CD4-positive, alpha-beta T cell (primary cell): Measurements from ENCODE around the gene CDK14. TPM values are rescaled to one million over a fixed set of nuclear protein-coding genes. Genes with fewer than 3 reads are reported as not detected.

Experiments
- ATAC-seq: fragments of 200-7000 bp; cut with Tn5 transposase; one replicate; pipeline ENCODE4 v1.10.0; 2022; ENCODE audit warnings: mild to moderate bottlenecking; ENCODE audit not compliant: poor library complexity
- CTCF ChIA-PET: fragments of 350-600 bp; sonication (Branson Sonifier 250); formaldehyde crosslinking; loops from one replicate; lab custom pipeline; 2021; ENCODE audit warnings: antibody characterized with exemption, inconsistent platforms; lab: Charles Lee
- POLR2A ChIA-PET: fragments of 350-600 bp; sonication (Branson Sonifier 250); formaldehyde crosslinking; loops from one replicate; lab custom pipeline; 2021; ENCODE audit warnings: antibody characterized with exemption, inconsistent platforms; lab: Charles Lee
- DNase-seq, 14 experiments: peaks; one replicate each; pipeline ENCODE4 v3.0.0-alpha.2; 2013 to 2020; ENCODE audit warnings: mixed read lengths in 2 of 14
- H3K27ac ChIP-seq, 2 donors: one replicate each; pipeline versions ENCODE4 v1.5.1 to v1.7.0; 2013; ENCODE audit warnings: low read length in 2 of 2, low read depth in 1 of 2, mild to moderate bottlenecking in 1 of 2
- H3K27me3 ChIP-seq, 2 experiments: 1 replicate in 1 of 2; 2 replicates in 1 of 2; pipeline versions ENCODE4 v1.6.1 to v1.7.0; 2013; ENCODE audit warnings: low read length in 2 of 2, control low read depth in 1 of 2, mild to moderate bottlenecking in 1 of 2, moderate library complexity in 1 of 2; ENCODE audit not compliant: insufficient read depth in 2 of 2, control insufficient read depth in 1 of 2
- H3K36me3 ChIP-seq: one replicate; pipeline ENCODE4 v1.6.1; 2013; ENCODE audit warnings: low read length, control low read depth; ENCODE audit not compliant: insufficient read depth
- H3K4me1 ChIP-seq: one replicate; pipeline ENCODE4 v1.6.1; 2013; ENCODE audit warnings: low read length, control low read depth; ENCODE audit not compliant: insufficient read depth
- H3K4me3 ChIP-seq: one replicate; pipeline ENCODE4 v1.5.1; 2013; ENCODE audit warnings: mild to moderate bottlenecking, low read length, moderate library complexity
- H3K9me3 ChIP-seq, 2 experiments: 1 replicate in 1 of 2; 2 replicates in 1 of 2; pipeline versions ENCODE4 v1.6.1 to v1.7.0; 2013; ENCODE audit warnings: low read length in 2 of 2, mild to moderate bottlenecking in 2 of 2, control low read depth in 1 of 2, moderate library complexity in 1 of 2; ENCODE audit not compliant: control insufficient read depth in 1 of 2, insufficient read depth in 1 of 2
- H3K27ac Mint-ChIP-seq: one replicate; pipeline ENCODE4 v1.8.0; 2020; ENCODE audit warnings: mixed read lengths
- H3K27me3 Mint-ChIP-seq: one replicate; pipeline ENCODE4 v1.8.0; 2021; ENCODE audit warnings: mixed read lengths
- H3K36me3 Mint-ChIP-seq: one replicate; pipeline ENCODE4 v1.8.0; 2021; ENCODE audit warnings: low read depth, mixed read lengths
- H3K4me1 Mint-ChIP-seq: one replicate; pipeline ENCODE4 v1.8.0; 2021; ENCODE audit warnings: low read depth, mixed read lengths
- H3K4me3 Mint-ChIP-seq: one replicate; pipeline ENCODE4 v1.8.0; 2020; ENCODE audit warnings: mild to moderate bottlenecking, mixed read lengths
- H3K9me3 Mint-ChIP-seq: one replicate; pipeline ENCODE4 v1.8.0; 2020; ENCODE audit warnings: mixed read lengths
- CTCF ChIP-seq: fragments of 200-600 bp; IDR thresholded peaks from one replicate; pipeline ENCODE4 v1.8.0; 2022; ENCODE audit warnings: antibody characterized with exemption, mild to moderate bottlenecking
- intact Hi-C, 2 experiments: fragments of 100-400 bp; cut with DNase I in 1 of 2; cut with micrococcal nuclease in 1 of 2; formaldehyde crosslinking; loops; one replicate each; pipeline versions ENCODE4 v1.15.1 to v1.9.0; 2023 to 2025; cut with DNase I, micrococcal nuclease
- total RNA-seq, 174 experiments: library from RNA in 2 of 174; stranded (reverse) in 2 of 174; gene quantifications; one replicate each; pipeline ENCODE4 v1.2.3 and lab custom pipeline; 2021 to 2026

CDK14 gene
- total RNA-seq, 2 experiments from 2014 or later: 0.45 to 0.47 TPM

DNA sequence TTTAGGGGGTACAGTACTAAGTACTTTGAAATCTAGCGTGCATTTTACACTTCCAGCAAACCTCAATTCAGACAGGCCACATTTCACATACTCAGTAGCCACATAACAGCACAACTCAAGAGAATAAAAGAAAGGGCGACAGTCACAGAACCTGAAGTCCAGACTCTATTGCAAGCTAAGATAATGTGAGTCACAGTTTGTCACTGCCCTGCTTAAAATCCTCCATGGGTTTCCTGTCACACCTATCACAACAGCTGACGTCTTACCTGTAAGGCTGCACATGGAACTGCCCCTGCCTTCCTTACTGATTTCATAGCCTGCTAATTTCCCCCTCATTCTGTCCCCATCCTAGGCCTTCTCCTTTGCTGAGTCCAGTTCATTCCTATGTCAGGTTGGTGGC, 16.1 kb upstream of the CDK14 start:
- H3K27ac Mint-ChIP-seq: no peak overlapping the region
- POLR2A ChIA-PET: interaction anchor here (1.1 kb wide), 1 partner anchor 49 kb away, joined by 3 read pairs; no protein-coding TSS in a partner anchor
- no peaks in the 10 kb centered on the region for H3K27me3 Mint-ChIP-seq

DNA sequence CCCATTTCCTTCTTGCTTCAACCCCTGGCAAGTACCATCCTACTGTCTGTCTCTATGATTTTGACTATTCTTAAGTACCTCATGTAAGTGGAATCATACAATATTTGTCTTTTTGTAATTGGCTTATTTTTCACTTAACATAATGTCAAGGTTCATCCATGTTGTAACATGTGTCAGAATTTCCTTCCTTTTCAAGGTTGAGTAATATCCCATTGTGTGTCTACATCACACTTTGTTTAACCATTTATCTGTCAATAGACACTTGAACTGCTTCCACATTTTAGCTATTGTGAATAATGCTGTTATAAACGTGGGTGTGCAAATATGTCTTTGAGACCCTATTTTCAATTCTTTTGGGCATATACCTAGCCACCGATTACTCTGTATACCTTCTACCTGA, 14.0 kb upstream of the CDK14 start:
- Mint-ChIP-seq H3K4me1 (no peaks in the 10 kb centered on the region), H3K27ac (no peak overlapping the region), H3K4me3 (no peak overlapping the region), H3K27me3 (no peaks in the 10 kb centered on the region), H3K9me3 (no peaks in the 10 kb centered on the region), H3K36me3 (no peaks in the 10 kb centered on the region)
- CTCF ChIA-PET: no interaction called here
- Histone ChIP-seq H3K27me3 (no peaks in the 10 kb centered on the region), H3K9me3 (no peaks in the 10 kb centered on the region), H3K4me1 (no peaks in the 10 kb centered on the region), H3K4me3 (no peak overlapping the region), H3K36me3 (no peaks in the 10 kb centered on the region), H3K27ac (no peak overlapping the region)
- POLR2A ChIA-PET: no interaction called here
- no peak for TF ChIP-seq CTCF
- ATAC-seq (no peak), DNase-seq (peak in 1 of 14 experiments; percentile 18)
- intact Hi-C loops: no loop called here

More for the DNA sequence above, 16.1 kb upstream of the CDK14 start:
- Mint-ChIP-seq H3K4me1 (no peaks in the 10 kb centered on the region), H3K9me3 (no peaks in the 10 kb centered on the region), H3K36me3 (no peaks in the 10 kb centered on the region), H3K4me3 (no peak overlapping the region)
- ATAC-seq (no peak), DNase-seq (no peak)
- Histone ChIP-seq H3K4me3 (no peak overlapping the region), H3K4me1 (no peaks in the 10 kb centered on the region), H3K36me3 (no peaks in the 10 kb centered on the region), H3K27me3 (no peaks in the 10 kb centered on the region), H3K9me3 (no peaks in the 10 kb centered on the region), H3K27ac (no peak overlapping the region)
- intact Hi-C loops: no loop called here
- TF ChIP-seq CTCF: no peak
- CTCF ChIA-PET: no interaction called here

DNA sequence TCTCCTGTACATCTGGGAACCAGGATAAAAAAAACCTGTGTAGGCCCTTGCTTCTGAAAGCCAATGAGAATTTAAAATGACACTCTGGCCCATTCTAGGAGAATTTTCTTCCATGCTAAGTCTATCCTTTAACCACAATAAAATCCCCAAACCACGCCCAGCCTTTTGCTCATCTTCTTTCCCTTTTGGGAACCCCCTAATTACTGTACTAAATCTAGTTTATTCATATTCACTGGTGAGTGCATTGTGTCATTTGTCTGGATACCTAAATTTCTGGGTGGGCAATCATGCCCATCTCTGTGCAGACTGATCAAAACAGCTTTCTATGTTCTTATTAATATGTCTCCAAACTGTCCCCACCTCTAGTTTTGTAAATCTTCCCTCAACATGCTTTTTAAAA, 11.7 kb upstream of the CDK14 start:
- Histone ChIP-seq H3K4me1 (no peaks in the 10 kb centered on the region), H3K27me3 (no peaks in the 10 kb centered on the region), H3K9me3 (no peaks in the 10 kb centered on the region), H3K4me3 (no peak overlapping the region), H3K36me3 (no peaks in the 10 kb centered on the region), H3K27ac (no peak overlapping the region)
- Mint-ChIP-seq H3K4me1 (no peaks in the 10 kb centered on the region), H3K27me3 (peaks cover 5% of the 10 kb centered on the region), H3K4me3 (no peak overlapping the region), H3K36me3 (no peaks in the 10 kb centered on the region), H3K27ac (no peak overlapping the region), H3K9me3 (peaks cover 3% of the 10 kb centered on the region)
- CTCF ChIA-PET: no interaction called here
- intact Hi-C loops: no loop called here
- DNase-seq (no peak), ATAC-seq (no peak)
- POLR2A ChIA-PET: no interaction called here
- TF ChIP-seq CTCF: no peak
